Progenitor cell of endocrine pancreas (in vitro differentiated cells): Measurements from ENCODE around the gene OGDH. TPM values are rescaled to one million over a fixed set of nuclear protein-coding genes. Genes with fewer than 3 reads are reported as not detected.

Experiments used
- DNase-seq: peaks from one replicate; pipeline ENCODE4 v3.0.0; 2021; ENCODE audit warnings: low spot score; ENCODE audit not compliant: unreplicated experiment
- H3K27ac Mint-ChIP-seq: 2 replicates; pipeline ENCODE4 v1.8.0; 2021; ENCODE audit warnings: mild to moderate bottlenecking, moderate library complexity, mixed read lengths
- H3K27me3 Mint-ChIP-seq: 2 replicates; pipeline ENCODE4 v1.8.0; 2021; ENCODE audit warnings: mixed read lengths
- H3K36me3 Mint-ChIP-seq: 2 replicates; pipeline ENCODE4 v1.8.0; 2022; ENCODE audit warnings: mixed read lengths; ENCODE audit not compliant: insufficient read depth
- H3K4me1 Mint-ChIP-seq: 2 replicates; pipeline ENCODE4 v1.8.0; 2021; ENCODE audit warnings: low read depth, mixed read lengths
- H3K4me3 Mint-ChIP-seq: 2 replicates; pipeline ENCODE4 v1.8.0; 2021; ENCODE audit warnings: low read depth, mild to moderate bottlenecking, moderate library complexity, mixed read lengths
- H3K9me3 Mint-ChIP-seq: 2 replicates; pipeline ENCODE4 v1.8.0; 2021; ENCODE audit warnings: low read depth, mixed read lengths
- total RNA-seq: library from RNA; stranded (reverse); gene quantifications from 2 replicates; pipeline ENCODE4 v1.2.1, GENCODE V29; 2021
- TF ChIP-seq, protein P1 (sequence below): fragments of 200-600 bp; sonication (generic); IDR thresholded peaks from one replicate; pipeline ENCODE4 v1.5.0; 2021; ENCODE audit warnings: antibody characterized with exemption, mild to moderate bottlenecking; ENCODE audit not compliant: unreplicated experiment

The OGDH gene
- total RNA-seq, 1 donor from 2014 or later, result 105 TPM

DNA sequence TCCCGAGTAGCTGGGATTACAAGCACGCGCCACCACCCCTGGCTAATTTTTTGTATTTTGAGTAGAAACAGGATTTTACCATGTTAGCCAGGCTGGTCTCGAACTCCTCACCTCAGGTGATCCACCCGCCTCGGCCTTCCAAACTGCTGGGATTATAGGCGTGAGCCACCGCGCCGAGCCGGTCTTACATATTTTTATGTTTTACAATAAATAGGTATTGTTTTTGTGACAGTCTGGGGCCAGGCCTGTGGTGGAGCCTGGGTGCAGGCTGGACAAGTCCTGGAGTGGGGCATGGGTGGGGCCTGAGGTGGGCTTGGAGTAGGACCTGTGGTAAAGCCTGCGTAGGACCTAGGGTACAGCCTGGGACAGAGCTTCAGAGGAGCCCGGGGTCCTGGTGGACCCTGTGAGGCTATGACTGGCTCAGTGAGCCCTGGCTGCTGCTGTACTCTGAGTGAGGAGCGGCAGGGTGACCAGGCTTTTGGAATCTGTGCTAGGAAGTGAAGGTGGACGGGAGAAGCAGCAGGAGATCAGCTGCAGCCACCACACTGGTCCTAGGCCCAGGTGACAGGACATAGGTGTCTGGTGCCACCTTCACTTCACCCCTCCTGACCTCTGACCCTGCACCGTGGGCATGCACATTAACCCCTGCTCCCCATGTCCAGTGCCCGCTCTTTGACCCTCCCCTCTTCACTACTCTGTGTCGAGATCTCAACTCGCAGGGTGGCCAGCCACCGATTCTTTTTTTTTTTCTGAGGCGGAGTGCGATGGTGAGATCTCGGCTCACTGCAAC, 132.6 kb downstream of the OGDH start:
- no peaks in the 10 kb centered on the region for H3K36me3 Mint-ChIP-seq
- H3K4me3 Mint-ChIP-seq, result no peak overlapping the region
- H3K27ac Mint-ChIP-seq, result no peak overlapping the region
- no peaks in the 10 kb centered on the region for H3K27me3 Mint-ChIP-seq
- H3K9me3 Mint-ChIP-seq, result no peaks in the 10 kb centered on the region
- TF ChIP-seq, protein P1, sequence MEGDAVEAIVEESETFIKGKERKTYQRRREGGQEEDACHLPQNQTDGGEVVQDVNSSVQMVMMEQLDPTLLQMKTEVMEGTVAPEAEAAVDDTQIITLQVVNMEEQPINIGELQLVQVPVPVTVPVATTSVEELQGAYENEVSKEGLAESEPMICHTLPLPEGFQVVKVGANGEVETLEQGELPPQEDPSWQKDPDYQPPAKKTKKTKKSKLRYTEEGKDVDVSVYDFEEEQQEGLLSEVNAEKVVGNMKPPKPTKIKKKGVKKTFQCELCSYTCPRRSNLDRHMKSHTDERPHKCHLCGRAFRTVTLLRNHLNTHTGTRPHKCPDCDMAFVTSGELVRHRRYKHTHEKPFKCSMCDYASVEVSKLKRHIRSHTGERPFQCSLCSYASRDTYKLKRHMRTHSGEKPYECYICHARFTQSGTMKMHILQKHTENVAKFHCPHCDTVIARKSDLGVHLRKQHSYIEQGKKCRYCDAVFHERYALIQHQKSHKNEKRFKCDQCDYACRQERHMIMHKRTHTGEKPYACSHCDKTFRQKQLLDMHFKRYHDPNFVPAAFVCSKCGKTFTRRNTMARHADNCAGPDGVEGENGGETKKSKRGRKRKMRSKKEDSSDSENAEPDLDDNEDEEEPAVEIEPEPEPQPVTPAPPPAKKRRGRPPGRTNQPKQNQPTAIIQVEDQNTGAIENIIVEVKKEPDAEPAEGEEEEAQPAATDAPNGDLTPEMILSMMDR, result no peak
- no peak for DNase-seq
- H3K4me1 Mint-ChIP-seq, result peaks cover 5% of the 10 kb centered on the region

DNA sequence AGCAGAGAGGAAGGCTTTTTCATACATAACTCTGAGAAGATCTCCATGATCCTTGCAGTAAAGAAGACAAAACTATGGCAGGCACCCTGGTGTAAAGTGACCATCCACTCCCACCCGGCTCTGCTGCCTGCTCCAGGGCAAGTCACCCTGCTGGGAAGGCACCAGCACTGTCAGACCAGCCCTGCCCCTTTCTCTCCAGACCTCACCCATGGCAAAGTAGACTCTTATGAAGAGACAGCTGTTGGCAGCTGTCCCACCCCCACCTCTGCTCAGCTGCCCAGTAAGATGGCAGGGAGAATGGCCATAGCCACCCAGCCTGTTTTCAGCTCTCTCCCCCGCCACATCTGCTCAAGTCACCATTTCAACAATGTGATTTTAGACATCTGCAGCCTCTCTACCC, 133.6 kb downstream of the OGDH start:
- Mint-ChIP-seq H3K9me3 (no peaks in the 10 kb centered on the region), H3K4me1 (peaks cover 5% of the 10 kb centered on the region), H3K27ac (no peak overlapping the region), H3K36me3 (no peaks in the 10 kb centered on the region), H3K27me3 (no peaks in the 10 kb centered on the region), H3K4me3 (no peak overlapping the region)
- TF ChIP-seq, protein P1, result no peak
- DNase-seq, result no peak

GRCh38 chr7:44743750-44744149, 137.3 kb downstream of the OGDH start:
- peak overlapping the region; percentile 90 for H3K27ac Mint-ChIP-seq
- H3K27me3 Mint-ChIP-seq, result no peaks in the 10 kb centered on the region
- no peak for DNase-seq
- H3K9me3 Mint-ChIP-seq, result no peaks in the 10 kb centered on the region
- TF ChIP-seq, protein P1, result no peak
- no peaks in the 10 kb centered on the region for H3K36me3 Mint-ChIP-seq
- H3K4me1 Mint-ChIP-seq, result peaks cover 8% of the 10 kb centered on the region
- no peak overlapping the region for H3K4me3 Mint-ChIP-seq

GRCh38 chr7:44748045-44748947, 141.9 kb downstream of the OGDH start, which contains the start of gene ZMIZ2:
ZMIZ2 (plus strand) TSS chr7:44748847; CDS start chr7:44756250, 7,403 bp downstream.
- Mint-ChIP-seq H3K27ac (peak within 1 kb of the TSS; percentile 86), H3K9me3 (no peaks in the 10 kb centered on the region), H3K4me3 (peak within 1 kb of the TSS; percentile 81), H3K27me3 (no peaks in the 10 kb centered on the region), H3K36me3 (peaks cover 4% of the 10 kb centered on the region), H3K4me1 (peaks cover 26% of the 10 kb centered on the region)
- peak; percentile 91 for DNase-seq
- TF ChIP-seq, protein P1, result no peak
